GDM1 (cell line): ENCODE results near the gene ZGPAT.

Experiments
- DNase-seq: peaks from one replicate; lab custom pipeline; 2025; lab: John Stamatoyannopoulos, UW

Gene ZGPAT

GRCh38 chr20:63783970-63784369 is 76.1 kb downstream of the ZGPAT start:
- DNase-seq = no peak

GRCh38 chr20:63785691-63786131 is 77.9 kb downstream of the ZGPAT start:
- no peak for DNase-seq
